HEK293T (cell line): ENCODE data around the gene ABCA6.

ENCODE experiments used
- BHLHE40 ChIP-seq: fragments of 450-650 bp; IDR thresholded peaks from 2 replicates; pipeline ENCODE4 v1.6.1; 2016; ENCODE audit warnings: mild to moderate bottlenecking, moderate library complexity, borderline replicate concordance
- FOXA1 ChIP-seq: fragments of 450-650 bp; IDR thresholded peaks from 2 replicates; pipeline ENCODE4 v1.6.1; 2016; ENCODE audit warnings: mild to moderate bottlenecking
- FOXK2 ChIP-seq: fragments of 450-650 bp; IDR thresholded peaks from 2 replicates; pipeline ENCODE4 v1.6.1; 2016; ENCODE audit warnings: mild to moderate bottlenecking
- HDGF ChIP-seq: fragments of 450-650 bp; IDR thresholded peaks from 2 replicates; pipeline ENCODE4 v1.6.1; 2017; ENCODE audit warnings: antibody characterized with exemption, borderline replicate concordance
- L3MBTL2 ChIP-seq: fragments of 450-650 bp; conservative IDR thresholded peaks from 2 replicates; pipeline ENCODE4 v1.6.1; 2016; ENCODE audit warnings: mild to moderate bottlenecking
- LEF1 ChIP-seq: fragments of 450-650 bp; IDR thresholded peaks from 2 replicates; pipeline ENCODE4 v1.6.1; 2017; ENCODE audit warnings: mild to moderate bottlenecking, borderline replicate concordance
- SUZ12 ChIP-seq: fragments of 450-650 bp; IDR thresholded peaks from 2 replicates; pipeline ENCODE4 v1.6.1; 2016; ENCODE audit warnings: mild to moderate bottlenecking
- TARDBP ChIP-seq: fragments of 450-650 bp; IDR thresholded peaks from 2 replicates; pipeline ENCODE4 v1.6.1; 2016
- ZNF384 ChIP-seq: fragments of 450-650 bp; IDR thresholded peaks from 2 replicates; pipeline ENCODE4 v1.6.1; 2016

- TF ChIP-seq LEF1: no peak
- TF ChIP-seq SUZ12: no peak
- no peak for TF ChIP-seq TARDBP
- no peak for TF ChIP-seq FOXK2
- no peak for TF ChIP-seq L3MBTL2
- no peak for TF ChIP-seq FOXA1
- TF ChIP-seq HDGF: no peak
- no peak for TF ChIP-seq BHLHE40
- no peak for TF ChIP-seq ZNF384
These were observed 96.0 kb downstream of the ABCA6 start for GRCh38 chr17:69045646-69046045.
